ENCODE results near the gene ABHD16B.

Gene ABHD16B

GRCh38 chr20:63837479-63837878, 23.8 kb upstream of the ABHD16B start:
- no peaks in the 10 kb centered on the region for H3K9me2 ChIP-seq (replicated peaks; ENCODE audit: low read depth, low read length)
- TF ChIP-seq EZH2phosphoT487 (IDR thresholded peaks at IDR 0.05; ENCODE audit: borderline replicate concordance) (no peak), CTCF (conservative IDR thresholded peaks at IDR 0.05; ENCODE audit: low read length) (no peak)
- H4K20me1 ChIP-seq (ENCODE audit: insufficient read depth, low read length, poor library complexity, severe bottlenecking) = no peaks in the 10 kb centered on the region
- no peaks in the 10 kb centered on the region for H3K36me3 ChIP-seq (ENCODE audit: insufficient read depth, low read length)
- no peak overlapping the region for H2AFZ ChIP-seq (ENCODE audit: low read length)
- no peak overlapping the region for H3K4me3 ChIP-seq (ENCODE audit: low read length, poor library complexity, severe bottlenecking)
- H3F3A ChIP-seq (ENCODE audit: low read depth) = no peaks in the 10 kb centered on the region; the same call in 1 of the 2 replicates
- H3K9ac ChIP-seq (ENCODE audit: low read depth, low read length, poor library complexity, severe bottlenecking) = no peak overlapping the region
- H3K79me2 ChIP-seq (ENCODE audit: insufficient read depth, low read length) = no peaks in the 10 kb centered on the region
- no peaks in the 10 kb centered on the region for H3K27me3 ChIP-seq (ENCODE audit: insufficient read depth, low read length, poor library complexity, severe bottlenecking)
- H3K4me1 ChIP-seq (ENCODE audit: insufficient read depth, low read length, poor library complexity, severe bottlenecking) = peaks cover 31% of the 10 kb centered on the region
- no peaks in the 10 kb centered on the region for H3K9me3 ChIP-seq (ENCODE audit: insufficient read depth, low read depth, low read length)
- no peak overlapping the region for H3K4me2 ChIP-seq (ENCODE audit: low read depth, low read length, poor library complexity, severe bottlenecking)

- Histone ChIP-seq H2AFZ (ENCODE audit: low read length) (no peak overlapping the region), H3K4me1 (ENCODE audit: insufficient read depth, low read length, poor library complexity, severe bottlenecking) (peaks cover 48% of the 10 kb centered on the region), H3K9me3 (ENCODE audit: insufficient read depth, low read depth, low read length) (no peaks in the 10 kb centered on the region), H3K9me2 (replicated peaks; ENCODE audit: low read depth, low read length) (no peaks in the 10 kb centered on the region), H3K27me3 (ENCODE audit: insufficient read depth, low read length, poor library complexity, severe bottlenecking) (no peaks in the 10 kb centered on the region), H3K36me3 (ENCODE audit: insufficient read depth, low read length) (no peaks in the 10 kb centered on the region), H3F3A (ENCODE audit: low read depth) (no peaks in the 10 kb centered on the region; the same call in 1 of the 2 replicates), H3K9ac (ENCODE audit: low read depth, low read length, poor library complexity, severe bottlenecking) (no peak overlapping the region), H3K4me3 (ENCODE audit: low read length, poor library complexity, severe bottlenecking) (no peak overlapping the region), H4K20me1 (ENCODE audit: insufficient read depth, low read length, poor library complexity, severe bottlenecking) (no peaks in the 10 kb centered on the region), H3K79me2 (ENCODE audit: insufficient read depth, low read length) (no peaks in the 10 kb centered on the region), H3K4me2 (ENCODE audit: low read depth, low read length, poor library complexity, severe bottlenecking) (no peak overlapping the region)
- no peak for TF ChIP-seq CTCF (conservative IDR thresholded peaks at IDR 0.05; ENCODE audit: low read length)
- TF ChIP-seq EZH2phosphoT487 (IDR thresholded peaks at IDR 0.05; ENCODE audit: borderline replicate concordance) = no peak
Observed at GRCh38 chr20:63839620-63840019, 21.7 kb upstream of the ABHD16B start.

- H3K27me3 ChIP-seq (ENCODE audit: insufficient read depth, low read length, poor library complexity, severe bottlenecking) = no peaks in the 10 kb centered on the region
- no peak overlapping the region for H3K9ac ChIP-seq (ENCODE audit: low read depth, low read length, poor library complexity, severe bottlenecking)
- no peak overlapping the region for H3K4me3 ChIP-seq (ENCODE audit: low read length, poor library complexity, severe bottlenecking)
- H3K9me2 ChIP-seq (replicated peaks; ENCODE audit: low read depth, low read length) = no peaks in the 10 kb centered on the region
- TF ChIP-seq EZH2phosphoT487 (IDR thresholded peaks at IDR 0.05; ENCODE audit: borderline replicate concordance) = no peak
- no peak for TF ChIP-seq CTCF (conservative IDR thresholded peaks at IDR 0.05; ENCODE audit: low read length)
- peaks cover 48% of the 10 kb centered on the region for H3K4me1 ChIP-seq (ENCODE audit: insufficient read depth, low read length, poor library complexity, severe bottlenecking)
- H3K4me2 ChIP-seq (ENCODE audit: low read depth, low read length, poor library complexity, severe bottlenecking) = no peak overlapping the region
- no peaks in the 10 kb centered on the region; the same call in 1 of the 2 replicates for H3F3A ChIP-seq (ENCODE audit: low read depth)
- no peaks in the 10 kb centered on the region for H3K36me3 ChIP-seq (ENCODE audit: insufficient read depth, low read length)
- no peaks in the 10 kb centered on the region for H3K79me2 ChIP-seq (ENCODE audit: insufficient read depth, low read length)
- H2AFZ ChIP-seq (ENCODE audit: low read length) = no peak overlapping the region
- no peaks in the 10 kb centered on the region for H4K20me1 ChIP-seq (ENCODE audit: insufficient read depth, low read length, poor library complexity, severe bottlenecking)
- no peaks in the 10 kb centered on the region for H3K9me3 ChIP-seq (ENCODE audit: insufficient read depth, low read depth, low read length)
Observed at GRCh38 chr20:63840405-63840828, 20.9 kb upstream of the ABHD16B start.
